ENCODE data around the gene GBP5.
A peak's percentile ranks its signal among the peaks of the same experiment; 100 is the strongest.

The GBP5 gene

DNA sequence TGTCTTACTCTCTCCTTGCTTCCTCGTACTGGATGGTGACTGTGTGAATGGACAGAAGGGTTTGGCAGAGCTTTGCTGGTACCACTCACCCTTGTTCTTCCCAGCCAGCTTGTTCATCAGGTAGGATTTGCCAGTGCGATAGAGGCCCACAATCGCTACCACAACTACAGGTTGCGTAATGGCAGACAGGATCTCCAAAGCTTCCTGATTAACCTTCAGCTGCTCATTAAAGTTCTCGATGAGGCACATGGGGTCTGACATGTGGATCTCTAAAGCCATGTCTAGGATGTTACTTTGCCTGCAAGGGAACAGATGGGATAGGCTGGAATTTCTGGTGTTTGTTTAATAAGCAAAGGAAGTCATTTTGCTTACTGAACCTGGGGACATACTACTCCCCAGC is 3.4 kb downstream of the GBP5 start:
- Histone ChIP-seq H3K9me3 (ENCODE audit: insufficient read depth, low read depth, low read length) (peaks cover 4% of the 10 kb centered on the region), H4K91ac (ENCODE audit: low read depth, low read length) (no peak overlapping the region), H4K12ac (ENCODE audit: low read depth, low read length) (no peak overlapping the region), H3K36me3 (ENCODE audit: control insufficient read depth in 1 of 2, insufficient read depth in 2 of 2, low read length in 2 of 2) (no peaks in the 10 kb centered on the region), H3K18ac (ENCODE audit: low read length) (no peak overlapping the region), H2BK120ac (ENCODE audit: insufficient read depth, low read length, poor library complexity) (no peak overlapping the region), H3K27me3 (ENCODE audit: insufficient read depth, low read length) (no peaks in the 10 kb centered on the region), H3K79me1 (ENCODE audit: low read length) (no peaks in the 10 kb centered on the region), H3K23ac (ENCODE audit: low read length) (no peak overlapping the region), H2AFZ (ENCODE audit: insufficient read depth, low read length, poor library complexity) (no peak overlapping the region), H2AK5ac (ENCODE audit: low read length) (no peak overlapping the region), H3K14ac (ENCODE audit: low read length) (no peak overlapping the region), H3K9ac (ENCODE audit: low read length) (no peak overlapping the region), H3K4ac (ENCODE audit: low read depth, low read length) (no peak overlapping the region), H2BK12ac (ENCODE audit: low read length) (no peak overlapping the region), H3K4me2 (ENCODE audit: low read length) (no peak overlapping the region), H3K79me2 (ENCODE audit: control insufficient read depth, insufficient read depth, low read length, poor library complexity) (no peaks in the 10 kb centered on the region), H3K4me3 (ENCODE audit: low read depth, low read length) (no peak overlapping the region), H3K27ac (ENCODE audit: low read depth, low read length) (no peak overlapping the region), H3K4me1 (ENCODE audit: control insufficient read depth in 1 of 2, insufficient read depth in 2 of 2, low read length in 2 of 2) (no peaks in the 10 kb centered on the region), H4K8ac (ENCODE audit: low read depth, low read length) (no peak overlapping the region), H2BK5ac (ENCODE audit: low read depth, low read length, poor library complexity) (no peak overlapping the region)
- DNase-seq: no peak
- WGBS (ENCODE audit: extremely low coverage, insufficient coverage, insufficient read length): no CpG with 5 or more reads among the region's 5 CpGs

DNA sequence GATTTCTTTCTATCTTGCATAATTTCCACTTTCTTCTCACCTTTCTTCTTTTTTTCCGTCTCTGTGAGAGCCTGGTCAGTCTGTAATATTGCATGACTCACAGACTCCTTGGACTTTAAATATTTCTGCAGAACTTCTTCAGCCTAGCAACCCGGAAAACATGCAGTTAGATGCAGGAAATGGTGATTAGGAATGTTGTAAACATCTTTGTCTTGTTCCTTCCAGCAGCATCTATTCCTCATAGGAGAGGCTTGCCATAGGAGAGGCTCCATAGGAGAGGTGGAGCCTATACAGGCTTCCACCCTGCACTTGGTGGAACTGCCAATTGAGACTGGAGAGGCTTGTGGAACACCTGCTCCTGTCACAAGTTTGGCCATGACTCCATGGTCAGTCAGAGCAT is 10.0 kb downstream of the GBP5 start:
- no CpG with 5 or more reads among the region's 2 CpGs for WGBS (ENCODE audit: extremely low coverage, insufficient coverage, insufficient read length)

DNA sequence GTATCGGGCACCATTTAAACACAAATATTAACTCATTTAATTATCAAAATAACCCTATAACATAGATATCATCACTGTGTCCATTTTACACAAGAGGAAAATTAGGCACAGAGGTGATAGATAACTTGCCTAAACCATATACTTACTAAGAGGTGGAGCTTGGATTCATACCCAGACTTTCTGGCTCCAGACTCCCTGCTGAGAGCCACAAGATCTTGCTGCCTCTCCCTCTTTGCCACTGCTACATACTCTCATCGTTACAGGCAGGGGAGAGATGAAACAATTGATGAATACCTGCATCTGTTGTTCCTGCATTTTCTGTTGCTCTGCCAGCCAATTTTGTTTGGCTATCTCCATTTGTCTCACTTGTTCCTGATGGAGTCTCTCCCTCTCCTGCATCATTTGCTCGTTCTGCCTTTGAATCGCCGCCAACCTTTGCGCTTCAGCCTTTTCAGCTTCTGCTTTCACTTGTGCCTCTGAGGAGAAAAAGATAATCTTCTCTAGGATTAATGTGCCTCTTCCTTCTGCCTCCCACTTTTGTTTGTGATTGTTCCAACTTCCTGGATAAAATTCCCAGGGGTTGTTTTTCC is 10.6 kb downstream of the GBP5 start:
- Histone ChIP-seq H3K27me3 (ENCODE audit: insufficient read depth, low read length) (no peaks in the 10 kb centered on the region), H3K23ac (ENCODE audit: low read length) (no peak overlapping the region), H3K18ac (ENCODE audit: low read length) (no peak overlapping the region), H2BK120ac (ENCODE audit: insufficient read depth, low read length, poor library complexity) (no peak overlapping the region), H3K9ac (ENCODE audit: low read length) (no peak overlapping the region), H4K12ac (ENCODE audit: low read depth, low read length) (no peak overlapping the region), H3K4me2 (ENCODE audit: low read length) (no peak overlapping the region), H3K79me2 (ENCODE audit: control insufficient read depth, insufficient read depth, low read length, poor library complexity) (no peaks in the 10 kb centered on the region), H3K9me3 (ENCODE audit: insufficient read depth, low read depth, low read length) (no peaks in the 10 kb centered on the region), H3K36me3 (ENCODE audit: control insufficient read depth in 1 of 2, insufficient read depth in 2 of 2, low read length in 2 of 2) (no peaks in the 10 kb centered on the region), H2AFZ (ENCODE audit: insufficient read depth, low read length, poor library complexity) (no peak overlapping the region), H3K4ac (ENCODE audit: low read depth, low read length) (no peak overlapping the region), H3K79me1 (ENCODE audit: low read length) (no peaks in the 10 kb centered on the region), H2AK5ac (ENCODE audit: low read length) (no peak overlapping the region), H3K4me3 (ENCODE audit: low read depth, low read length) (no peak overlapping the region), H2BK5ac (ENCODE audit: low read depth, low read length, poor library complexity) (no peak overlapping the region), H3K27ac (ENCODE audit: low read depth, low read length) (no peak overlapping the region), H2BK12ac (ENCODE audit: low read length) (no peak overlapping the region), H3K4me1 (ENCODE audit: control insufficient read depth in 1 of 2, insufficient read depth in 2 of 2, low read length in 2 of 2) (peaks cover 4 to 11% of the 10 kb centered on the region in 2 experiments), H4K8ac (ENCODE audit: low read depth, low read length) (no peak overlapping the region), H4K91ac (ENCODE audit: low read depth, low read length) (no peak overlapping the region), H3K14ac (ENCODE audit: low read length) (no peak overlapping the region)
- DNase-seq: no peak
- no CpG with 5 or more reads among the region's 6 CpGs for WGBS (ENCODE audit: extremely low coverage, insufficient coverage, insufficient read length)

More for the DNA sequence above, 10.0 kb downstream of the GBP5 start:
- no peak overlapping the region for H2BK120ac ChIP-seq (ENCODE audit: insufficient read depth, low read length, poor library complexity)
- no peak overlapping the region for H4K12ac ChIP-seq (ENCODE audit: low read depth, low read length)
- H3K27ac ChIP-seq (ENCODE audit: low read depth, low read length): no peak overlapping the region
- no peak overlapping the region for H3K23ac ChIP-seq (ENCODE audit: low read length)
- H3K79me1 ChIP-seq (ENCODE audit: low read length): no peaks in the 10 kb centered on the region
- no peak overlapping the region for H4K8ac ChIP-seq (ENCODE audit: low read depth, low read length)
- H3K14ac ChIP-seq (ENCODE audit: low read length): no peak overlapping the region
- DNase-seq: peak; percentile 10 to 59
- no peak overlapping the region for H2BK5ac ChIP-seq (ENCODE audit: low read depth, low read length, poor library complexity)
- H3K4me3 ChIP-seq (ENCODE audit: low read depth, low read length): no peak overlapping the region
- H3K79me2 ChIP-seq (ENCODE audit: control insufficient read depth, insufficient read depth, low read length, poor library complexity): no peaks in the 10 kb centered on the region
- H3K36me3 ChIP-seq (ENCODE audit: control insufficient read depth in 1 of 2, insufficient read depth in 2 of 2, low read length in 2 of 2): no peaks in the 10 kb centered on the region
- no peak overlapping the region for H2AK5ac ChIP-seq (ENCODE audit: low read length)
- H4K91ac ChIP-seq (ENCODE audit: low read depth, low read length): no peak overlapping the region
- H3K9ac ChIP-seq (ENCODE audit: low read length): no peak overlapping the region
- H3K4me1 ChIP-seq (ENCODE audit: control insufficient read depth in 1 of 2, insufficient read depth in 2 of 2, low read length in 2 of 2): peaks cover 4 to 11% of the 10 kb centered on the region in 2 experiments
- H2BK12ac ChIP-seq (ENCODE audit: low read length): no peak overlapping the region
- H3K27me3 ChIP-seq (ENCODE audit: insufficient read depth, low read length): no peaks in the 10 kb centered on the region
- no peak overlapping the region for H3K18ac ChIP-seq (ENCODE audit: low read length)
- H3K9me3 ChIP-seq (ENCODE audit: insufficient read depth, low read depth, low read length): no peaks in the 10 kb centered on the region
- H2AFZ ChIP-seq (ENCODE audit: insufficient read depth, low read length, poor library complexity): no peak overlapping the region
- no peak overlapping the region for H3K4me2 ChIP-seq (ENCODE audit: low read length)
- H3K4ac ChIP-seq (ENCODE audit: low read depth, low read length): no peak overlapping the region

DNA sequence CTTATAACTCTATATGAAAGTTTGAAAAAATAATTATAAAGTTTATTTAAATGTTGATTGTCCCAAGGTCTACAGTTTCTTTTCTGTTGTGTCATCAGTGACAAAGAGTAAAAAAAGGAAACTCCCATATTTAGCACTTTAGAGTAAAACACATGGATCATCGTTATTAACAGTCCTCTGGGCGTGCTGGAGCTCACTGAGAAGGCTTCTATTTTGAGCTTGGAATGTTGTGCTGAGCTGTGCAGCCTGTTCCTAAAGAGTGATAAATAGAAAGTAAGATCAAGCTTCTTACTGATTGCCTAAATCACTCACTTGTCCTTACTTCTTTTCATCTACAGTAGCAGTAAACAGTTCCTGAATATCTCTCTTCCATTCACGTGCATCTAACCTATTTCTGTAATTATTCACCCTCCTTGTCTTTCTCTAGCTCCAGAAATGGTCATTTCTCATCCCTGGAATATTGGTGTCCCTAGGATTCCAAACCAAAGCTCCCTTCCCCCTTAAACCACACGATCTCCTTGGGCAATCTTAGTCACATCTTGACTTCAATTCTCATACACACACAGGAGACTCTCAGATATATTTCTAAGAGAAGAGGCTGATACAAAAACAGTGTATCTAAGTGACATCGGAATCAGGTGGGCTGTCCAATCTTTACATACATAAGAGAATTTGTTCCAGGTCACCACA is 11.9 kb downstream of the GBP5 start:
- no peak overlapping the region for H2BK120ac ChIP-seq (ENCODE audit: insufficient read depth, low read length, poor library complexity)
- H3K9ac ChIP-seq (ENCODE audit: low read length): no peak overlapping the region
- H3K27ac ChIP-seq (ENCODE audit: low read depth, low read length): no peak overlapping the region
- H4K12ac ChIP-seq (ENCODE audit: low read depth, low read length): no peak overlapping the region
- H3K9me3 ChIP-seq (ENCODE audit: insufficient read depth, low read depth, low read length): no peaks in the 10 kb centered on the region
- no peak overlapping the region for H2AFZ ChIP-seq (ENCODE audit: insufficient read depth, low read length, poor library complexity)
- no peak overlapping the region for H2AK5ac ChIP-seq (ENCODE audit: low read length)
- WGBS (ENCODE audit: extremely low coverage, insufficient coverage, insufficient read length): no CpG with 5 or more reads among the region's 5 CpGs
- H3K23ac ChIP-seq (ENCODE audit: low read length): no peak overlapping the region
- no peaks in the 10 kb centered on the region for H3K79me2 ChIP-seq (ENCODE audit: control insufficient read depth, insufficient read depth, low read length, poor library complexity)
- H3K18ac ChIP-seq (ENCODE audit: low read length): no peak overlapping the region
- H3K4me3 ChIP-seq (ENCODE audit: low read depth, low read length): no peak overlapping the region
- no peaks in the 10 kb centered on the region for H3K27me3 ChIP-seq (ENCODE audit: insufficient read depth, low read length)
- H4K91ac ChIP-seq (ENCODE audit: low read depth, low read length): no peak overlapping the region
- H3K4me2 ChIP-seq (ENCODE audit: low read length): no peak overlapping the region
- no peak overlapping the region for H3K4ac ChIP-seq (ENCODE audit: low read depth, low read length)
- no peaks in the 10 kb centered on the region for H3K79me1 ChIP-seq (ENCODE audit: low read length)
- H3K36me3 ChIP-seq (ENCODE audit: control insufficient read depth in 1 of 2, insufficient read depth in 2 of 2, low read length in 2 of 2): no peaks in the 10 kb centered on the region
- no peak overlapping the region for H2BK12ac ChIP-seq (ENCODE audit: low read length)
- H4K8ac ChIP-seq (ENCODE audit: low read depth, low read length): no peak overlapping the region
- H2BK5ac ChIP-seq (ENCODE audit: low read depth, low read length, poor library complexity): no peak overlapping the region
- no peak for DNase-seq
- H3K4me1 ChIP-seq (ENCODE audit: control insufficient read depth in 1 of 2, insufficient read depth in 2 of 2, low read length in 2 of 2): peaks cover 4 to 11% of the 10 kb centered on the region in 2 experiments
- H3K14ac ChIP-seq (ENCODE audit: low read length): no peak overlapping the region

All from trophoblast cell (in vitro differentiated cells and primary cell).